Measurements from ENCODE around the gene BOD1L2. TPM values are rescaled to one million over a fixed set of nuclear protein-coding genes. Genes with fewer than 3 reads are reported as not detected.

The BOD1L2 gene
- total RNA-seq, 2 experiments from 2014 or later: not detected

GRCh38 chr18:57134618-57135135 lies 12.2 kb upstream of the BOD1L2 start:
- H3K4me1 ChIP-seq (ENCODE audit: insufficient read depth, low read length, poor library complexity, severe bottlenecking): no peaks in the 10 kb centered on the region
- POLR2A ChIA-PET: interaction anchor here (0.6 kb wide), 1 partner anchor 30 kb away, joined by 3 read pairs; no protein-coding TSS in a partner anchor
- TF ChIP-seq CTCF (conservative IDR thresholded peaks at IDR 0.05; ENCODE audit: low read length) (no peak), EZH2phosphoT487 (IDR thresholded peaks at IDR 0.05; ENCODE audit: borderline replicate concordance, low read depth, low read length) (no peak)
- H3K36me3 ChIP-seq (ENCODE audit: insufficient read depth, low read length): no peaks in the 10 kb centered on the region
- no TSS peak for BruUV-seq (replicated peaks)
- no peaks in the 10 kb centered on the region for H4K20me1 ChIP-seq (ENCODE audit: insufficient read depth, low read length)
- H3K4me3 ChIP-seq (ENCODE audit: low read depth, low read length, poor library complexity, severe bottlenecking): no peak overlapping the region
- H3K79me2 ChIP-seq (ENCODE audit: insufficient read depth, low read depth, low read length): no peaks in the 10 kb centered on the region
- DNase-seq (ENCODE audit: low spot score): no peak
- H3K9me2 ChIP-seq (ENCODE audit: insufficient read depth, low read length): no peaks in the 10 kb centered on the region
- H3K9me3 ChIP-seq (ENCODE audit: low read length): no peaks in the 10 kb centered on the region
- intact Hi-C loops (cut with micrococcal nuclease; ENCODE audit: unreplicated experiment): no loop called here
- CTCF ChIA-PET (ENCODE audit: unreplicated experiment): no interaction called here
- H2AFZ ChIP-seq (ENCODE audit: low read length): no peak overlapping the region
- H3K27ac ChIP-seq (ENCODE audit: low read depth, low read length, poor library complexity, severe bottlenecking): no peak overlapping the region
- H3K4me2 ChIP-seq (ENCODE audit: low read length): no peak overlapping the region

GRCh38 chr18:57135699-57136098 lies 11.2 kb upstream of the BOD1L2 start:
- intact Hi-C loops (cut with micrococcal nuclease; ENCODE audit: unreplicated experiment): no loop called here
- BruUV-seq (replicated peaks): no TSS peak
- ChIA-PET POLR2A (interaction anchor here (0.6 kb wide), 1 partner anchor 1236 kb away, joined by 3 read pairs; no protein-coding TSS in a partner anchor), CTCF (ENCODE audit: unreplicated experiment) (no interaction called here)
- no peaks in the 10 kb centered on the region for H3K9me3 ChIP-seq (ENCODE audit: low read length)
- H3K79me2 ChIP-seq (ENCODE audit: insufficient read depth, low read depth, low read length): no peaks in the 10 kb centered on the region
- H3K9me2 ChIP-seq (ENCODE audit: insufficient read depth, low read length): no peaks in the 10 kb centered on the region
- no peaks in the 10 kb centered on the region for H3K36me3 ChIP-seq (ENCODE audit: insufficient read depth, low read length)
- H4K20me1 ChIP-seq (ENCODE audit: insufficient read depth, low read length): no peaks in the 10 kb centered on the region
- no peak overlapping the region for H2AFZ ChIP-seq (ENCODE audit: low read length)
- no peak overlapping the region for H3K4me3 ChIP-seq (ENCODE audit: low read depth, low read length, poor library complexity, severe bottlenecking)
- DNase-seq (ENCODE audit: low spot score): no peak
- H3K4me1 ChIP-seq (ENCODE audit: insufficient read depth, low read length, poor library complexity, severe bottlenecking): no peaks in the 10 kb centered on the region
- no peak overlapping the region for H3K4me2 ChIP-seq (ENCODE audit: low read length)
- no peak overlapping the region for H3K27ac ChIP-seq (ENCODE audit: low read depth, low read length, poor library complexity, severe bottlenecking)
- TF ChIP-seq CTCF (conservative IDR thresholded peaks at IDR 0.05; ENCODE audit: low read length) (no peak), EZH2phosphoT487 (IDR thresholded peaks at IDR 0.05; ENCODE audit: borderline replicate concordance, low read depth, low read length) (no peak)

GRCh38 chr18:57137847-57138246 lies 9.0 kb upstream of the BOD1L2 start:
- intact Hi-C loops (cut with micrococcal nuclease; ENCODE audit: unreplicated experiment): no loop called here
- Histone ChIP-seq H3K36me3 (ENCODE audit: insufficient read depth, low read length) (no peaks in the 10 kb centered on the region), H2AFZ (ENCODE audit: low read length) (no peak overlapping the region), H3K27ac (ENCODE audit: low read depth, low read length, poor library complexity, severe bottlenecking) (no peak overlapping the region), H3K79me2 (ENCODE audit: insufficient read depth, low read depth, low read length) (no peaks in the 10 kb centered on the region), H4K20me1 (ENCODE audit: insufficient read depth, low read length) (no peaks in the 10 kb centered on the region), H3K4me1 (ENCODE audit: insufficient read depth, low read length, poor library complexity, severe bottlenecking) (no peaks in the 10 kb centered on the region), H3K9me2 (ENCODE audit: insufficient read depth, low read length) (no peaks in the 10 kb centered on the region), H3K4me2 (ENCODE audit: low read length) (no peak overlapping the region), H3K4me3 (ENCODE audit: low read depth, low read length, poor library complexity, severe bottlenecking) (no peak overlapping the region), H3K9me3 (ENCODE audit: low read length) (no peaks in the 10 kb centered on the region)
- DNase-seq (ENCODE audit: low spot score): no peak
- CTCF ChIA-PET (ENCODE audit: unreplicated experiment): no interaction called here
- POLR2A ChIA-PET: no interaction called here
- BruUV-seq (replicated peaks): no TSS peak
- TF ChIP-seq CTCF (conservative IDR thresholded peaks at IDR 0.05; ENCODE audit: low read length) (no peak), EZH2phosphoT487 (IDR thresholded peaks at IDR 0.05; ENCODE audit: borderline replicate concordance, low read depth, low read length) (no peak)
